SK-N-SH (cell line): Measurements from ENCODE around the gene ABCA7.

Source experiments
- JUND ChIP-seq: IDR thresholded peaks from 2 replicates; pipeline ENCODE4 v1.4.0; 2012
- RFX5 ChIP-seq: IDR thresholded peaks from 2 replicates; pipeline ENCODE4 v1.6.1; 2012; ENCODE audit warnings: mild to moderate bottlenecking, improper control_type of control experiment, low read length

GRCh38 chr19:992670-993055 is 47.2 kb upstream of the ABCA7 start:
- TF ChIP-seq RFX5 (no peak), JUND (no peak)
